Keratinocyte (primary cell): ENCODE results near the gene BOK. TPM values are rescaled to one million over a fixed set of nuclear protein-coding genes. Genes with fewer than 3 reads are reported as not detected.

Source experiments
- DNase-seq: peaks from one replicate; pipeline ENCODE4 v3.0.0-alpha.2; 2011; ENCODE audit warnings: low read depth, missing footprints, low spot score
- FAIRE-seq: peaks from 2 replicates; lab custom pipeline; 2011; peaks lifted over from hg19 to GRCh38; lab: Jason Lieb, UNC
- H2AFZ ChIP-seq: 2 replicates; pipeline ENCODE4 v1.6.0; 2012; ENCODE audit warnings: low read length, control low read depth, inconsistent platforms; ENCODE audit not compliant: control insufficient read depth
- H3K27ac ChIP-seq: 2 replicates; pipeline ENCODE4 v1.5.1; 2011; ENCODE audit warnings: low read length; ENCODE audit not compliant: control insufficient read depth, insufficient read depth
- H3K27me3 ChIP-seq: 3 replicates; pipeline ENCODE4 v1.6.0; 2011; ENCODE audit warnings: low read length; ENCODE audit not compliant: control insufficient read depth, insufficient read depth; ENCODE audit errors: extremely low read depth
- H3K36me3 ChIP-seq, 2 experiments: 2 replicates in 1 of 2; 3 replicates in 1 of 2; pipeline ENCODE4 v1.5.1; 2011; ENCODE audit warnings: low read length in 2 of 2, mild to moderate bottlenecking in 1 of 2; ENCODE audit not compliant: control insufficient read depth in 2 of 2, insufficient read depth in 2 of 2; ENCODE audit errors: extremely low read depth in 1 of 2
- H3K4me1 ChIP-seq: 3 replicates; pipeline ENCODE4 v1.5.1; 2011; ENCODE audit warnings: low read length; ENCODE audit not compliant: control insufficient read depth, insufficient read depth; ENCODE audit errors: extremely low read depth
- H3K4me2 ChIP-seq: 3 replicates; pipeline ENCODE4 v1.6.0; 2011; ENCODE audit warnings: low read depth, low read length; ENCODE audit not compliant: control insufficient read depth, insufficient read depth; ENCODE audit errors: extremely low read depth
- H3K4me3 ChIP-seq, 3 experiments: fragments of 200-600 bp in 1 of 3; sonication (generic) in 1 of 3; 2 replicates in 2 of 3; 3 replicates in 1 of 3; pipeline ENCODE4 v1.5.1; 2011 to 2016; ENCODE audit warnings: low read length in 3 of 3, mild to moderate bottlenecking in 3 of 3, control low read depth in 2 of 3, inconsistent platforms in 1 of 3, low read depth in 1 of 3, mixed read lengths in 1 of 3, mixed run types in 1 of 3, moderate library complexity in 1 of 3; ENCODE audit not compliant: control insufficient read depth in 2 of 3, insufficient read depth in 2 of 3; ENCODE audit errors: extremely low read depth in 1 of 3
- H3K79me2 ChIP-seq: 2 replicates; pipeline ENCODE4 v1.6.0; 2012; ENCODE audit warnings: low read length; ENCODE audit not compliant: control insufficient read depth, insufficient read depth
- H3K9ac ChIP-seq: 3 replicates; pipeline ENCODE4 v1.6.0; 2011; ENCODE audit warnings: low read length; ENCODE audit not compliant: control insufficient read depth, insufficient read depth; ENCODE audit errors: extremely low read depth
- H3K9me1 ChIP-seq: 3 replicates; pipeline ENCODE4 v1.6.0; 2011; ENCODE audit warnings: low read length; ENCODE audit not compliant: control insufficient read depth, insufficient read depth; ENCODE audit errors: extremely low read depth
- H3K9me3 ChIP-seq: 2 replicates; pipeline ENCODE4 v1.5.1; 2012; ENCODE audit warnings: low read depth, low read length; ENCODE audit not compliant: control insufficient read depth
- H4K20me1 ChIP-seq: 3 replicates; pipeline ENCODE4 v1.6.0; 2011; ENCODE audit warnings: low read length; ENCODE audit not compliant: control insufficient read depth, insufficient read depth; ENCODE audit errors: extremely low read depth
- EZH2 ChIP-seq: IDR thresholded peaks from one replicate; pipeline ENCODE4 v1.6.1; 2012; ENCODE audit warnings: inconsistent platforms, mild to moderate bottlenecking, low read length, moderate library complexity
- dilution Hi-C: fragments of 300-500 bp; cut with MboI; formaldehyde crosslinking; loops from one replicate; pipeline ENCODE4 v1.7.0; 2020; ENCODE audit warnings: low sequenced_read_pairs; ENCODE audit not compliant: extremely low pct_ligation_motif_present
- polyA plus RNA-seq, 5 experiments: library from polyadenylated mRNA; depleted of rRNA in 3 of 5; stranded (reverse) in 3 of 5; stranded (forward) in 1 of 5; unstranded in 1 of 5; fragments of >200 nt; gene quantifications; 1 replicate in 1 of 5; 2 replicates in 3 of 5; 3 replicates in 1 of 5; pipeline versions ENCODE4 v1.2.1 to v1.2.3, GENCODE V29; 2011 to 2012; ENCODE audit warnings: missing spikeins in 2 of 5, low read depth in 1 of 5, low replicate concordance in 1 of 5
- TF ChIP-seq, protein P1 (sequence below), 3 experiments: IDR thresholded peaks in 1 of 3; conservative IDR thresholded peaks in 1 of 3; optimal IDR thresholded peaks in 1 of 3; 2 replicates in 2 of 3; 3 replicates in 1 of 3; pipeline versions ENCODE3 to v1.5.1; 2011; ENCODE audit warnings: low read length in 3 of 3, mild to moderate bottlenecking in 3 of 3, moderate library complexity in 2 of 3, control low read depth in 1 of 3, inconsistent platforms in 1 of 3; ENCODE audit not compliant: insufficient read depth in 2 of 3; ENCODE audit errors: extremely low read depth in 1 of 3

The BOK gene
- polyA plus RNA-seq, 1 donor (not counting 4 experiments of a cell fraction or from before 2014, with no cell fraction given): 15.4 TPM

DNA sequence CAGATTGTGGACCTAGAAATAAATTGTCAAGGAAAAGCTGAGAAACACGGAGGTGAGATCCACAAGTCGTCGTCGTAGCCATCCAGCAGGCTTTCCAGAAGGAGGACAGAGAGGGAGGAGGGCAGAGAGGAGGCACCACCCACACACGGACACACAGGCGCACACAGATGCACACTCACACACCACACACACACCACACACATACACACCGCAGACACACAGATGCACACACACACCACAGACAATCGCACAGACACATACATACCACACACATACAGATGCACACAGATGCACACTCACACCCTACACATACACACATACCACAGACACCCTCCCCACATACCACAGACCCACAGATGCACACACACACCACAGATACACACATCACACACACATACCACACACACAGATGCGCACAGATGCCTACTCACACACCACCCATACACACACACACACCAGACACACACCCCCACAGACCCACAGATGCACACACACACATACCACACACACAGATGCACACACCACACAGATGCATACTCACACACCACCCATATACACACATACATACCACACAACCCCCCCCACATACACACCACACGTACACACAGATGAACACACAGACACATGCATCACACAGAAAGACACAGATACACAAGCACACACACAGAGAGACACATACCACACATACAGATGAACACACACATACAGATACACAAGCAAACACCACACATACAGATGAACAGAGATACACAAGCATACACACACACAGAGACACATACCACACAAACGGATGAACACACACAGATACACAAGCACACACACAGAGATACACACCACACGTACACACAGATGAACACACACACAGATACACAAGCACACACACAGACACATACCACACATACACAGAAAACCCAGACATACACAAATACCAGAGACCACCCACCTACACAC is 12.7 kb upstream of the BOK start:
- H3K4me2 ChIP-seq: peak overlapping the region; percentile 49
- FAIRE-seq (peak; percentile 63), DNase-seq (peak; percentile 65)
- peaks cover 30% of the 10 kb centered on the region for H3K4me1 ChIP-seq
- dilution Hi-C loops: no loop called here
- no peaks in the 10 kb centered on the region for H4K20me1 ChIP-seq
- peaks cover 15% of the 10 kb centered on the region for H3K27me3 ChIP-seq
- no peaks in the 10 kb centered on the region for H3K36me3 ChIP-seq
- TF ChIP-seq, protein P1, sequence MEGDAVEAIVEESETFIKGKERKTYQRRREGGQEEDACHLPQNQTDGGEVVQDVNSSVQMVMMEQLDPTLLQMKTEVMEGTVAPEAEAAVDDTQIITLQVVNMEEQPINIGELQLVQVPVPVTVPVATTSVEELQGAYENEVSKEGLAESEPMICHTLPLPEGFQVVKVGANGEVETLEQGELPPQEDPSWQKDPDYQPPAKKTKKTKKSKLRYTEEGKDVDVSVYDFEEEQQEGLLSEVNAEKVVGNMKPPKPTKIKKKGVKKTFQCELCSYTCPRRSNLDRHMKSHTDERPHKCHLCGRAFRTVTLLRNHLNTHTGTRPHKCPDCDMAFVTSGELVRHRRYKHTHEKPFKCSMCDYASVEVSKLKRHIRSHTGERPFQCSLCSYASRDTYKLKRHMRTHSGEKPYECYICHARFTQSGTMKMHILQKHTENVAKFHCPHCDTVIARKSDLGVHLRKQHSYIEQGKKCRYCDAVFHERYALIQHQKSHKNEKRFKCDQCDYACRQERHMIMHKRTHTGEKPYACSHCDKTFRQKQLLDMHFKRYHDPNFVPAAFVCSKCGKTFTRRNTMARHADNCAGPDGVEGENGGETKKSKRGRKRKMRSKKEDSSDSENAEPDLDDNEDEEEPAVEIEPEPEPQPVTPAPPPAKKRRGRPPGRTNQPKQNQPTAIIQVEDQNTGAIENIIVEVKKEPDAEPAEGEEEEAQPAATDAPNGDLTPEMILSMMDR (optimal IDR thresholded peaks at IDR 0.05 in 1 of 3, IDR thresholded peaks at IDR 0.05 in 1 of 3, conservative IDR thresholded peaks at IDR 0.05 in 1 of 3; ENCODE audit: extremely low read depth in 1 of 3, insufficient read depth in 2 of 3, low read length in 3 of 3): no peak
- TF ChIP-seq EZH2: no peak
- H3K9me3 ChIP-seq: no peaks in the 10 kb centered on the region
- H2AFZ ChIP-seq: no peak overlapping the region
- no peak overlapping the region for H3K4me3 ChIP-seq
- H3K79me2 ChIP-seq: no peaks in the 10 kb centered on the region
- no peak overlapping the region for H3K9ac ChIP-seq
- H3K27ac ChIP-seq: no peak overlapping the region
- H3K9me1 ChIP-seq: peaks cover 2% of the 10 kb centered on the region

DNA sequence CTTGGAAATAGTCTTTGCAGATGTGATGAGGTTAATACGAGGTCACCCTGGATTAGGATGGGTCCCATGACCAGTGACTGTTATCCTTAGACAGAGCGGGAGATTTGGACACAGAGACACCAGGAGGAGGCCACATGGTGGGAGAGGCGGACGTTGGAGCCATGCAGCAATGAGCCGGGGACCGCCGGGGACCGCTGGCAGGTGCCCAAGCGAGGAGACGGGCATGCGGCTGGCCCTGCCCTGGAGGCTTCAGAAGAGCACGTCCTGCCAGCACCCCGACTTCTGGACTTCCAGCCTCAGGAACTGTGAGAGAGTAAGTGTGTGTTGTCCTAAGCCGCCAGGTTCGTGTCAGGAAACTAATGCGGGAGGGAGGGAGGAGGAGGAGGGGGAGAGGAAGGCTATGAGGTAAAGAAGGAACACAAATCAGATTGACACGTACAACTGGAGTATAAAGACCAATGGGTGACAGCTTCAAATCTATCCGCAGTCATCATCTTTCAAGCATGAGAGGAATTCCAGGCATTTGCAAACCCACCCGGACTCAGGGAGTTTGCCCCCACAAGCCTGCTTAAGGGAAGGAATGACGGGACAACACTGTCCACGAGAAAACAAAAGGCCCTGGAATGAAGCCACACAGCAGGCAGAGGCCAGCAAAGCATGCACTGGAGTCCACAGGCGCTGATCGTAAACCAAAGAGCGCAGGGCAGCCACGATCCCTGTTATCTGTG is 11.6 kb upstream of the BOK start:
- H3K36me3 ChIP-seq: no peaks in the 10 kb centered on the region
- no peaks in the 10 kb centered on the region for H4K20me1 ChIP-seq
- dilution Hi-C loops: no loop called here
- no peak overlapping the region for H3K4me3 ChIP-seq
- no peak overlapping the region for H3K27ac ChIP-seq
- no peak overlapping the region for H3K9ac ChIP-seq
- no peaks in the 10 kb centered on the region for H3K9me3 ChIP-seq
- H3K79me2 ChIP-seq: no peaks in the 10 kb centered on the region
- peak; percentile 71 for FAIRE-seq
- no peak for DNase-seq
- TF ChIP-seq, protein P1 (optimal IDR thresholded peaks at IDR 0.05 in 1 of 3, IDR thresholded peaks at IDR 0.05 in 1 of 3, conservative IDR thresholded peaks at IDR 0.05 in 1 of 3; ENCODE audit: extremely low read depth in 1 of 3, insufficient read depth in 2 of 3, low read length in 3 of 3): no peak
- TF ChIP-seq EZH2: no peak
- peaks cover 2% of the 10 kb centered on the region for H3K9me1 ChIP-seq
- peaks cover 33% of the 10 kb centered on the region for H3K4me1 ChIP-seq
- H3K27me3 ChIP-seq: peaks cover 8% of the 10 kb centered on the region
- no peak overlapping the region for H2AFZ ChIP-seq
- H3K4me2 ChIP-seq: peak overlapping the region; percentile 54
